MCF 10A (cell line): Measurements from ENCODE around the gene PTPRT. TPM values are rescaled to one million over a fixed set of nuclear protein-coding genes. Genes with fewer than 3 reads are reported as not detected.

Source experiments
- BruUV-seq: library from RNA; stranded (reverse); fragments of 400-500 nt; replicated peaks from 2 replicates; lab custom pipeline; 2021; lab: Mats Ljungman, UMichigan
- CTCF ChIA-PET: fragments of 300-600 bp; sonication (Branson Sonifier 250); formaldehyde crosslinking; extraction: SDS; loops from one replicate; lab custom pipeline; 2021; ENCODE audit warnings: antibody characterized with exemption, inconsistent platforms; lab: Yijun Ruan, JAX
- POLR2A ChIA-PET: fragments of 300-600, 350-650 bp; sonication (Branson Sonifier 250); formaldehyde crosslinking; extraction: SDS; loops from one replicate; lab custom pipeline; 2020; ENCODE audit warnings: antibody characterized with exemption, inconsistent platforms; lab: Yijun Ruan, JAX
- DNase-seq: peaks from one replicate; pipeline ENCODE4 v3.0.0-alpha.2; 2018; ENCODE audit not compliant: unreplicated experiment
- H3K27ac Mint-ChIP-seq: one replicate; pipeline ENCODE4 v1.8.0; 2022; ENCODE audit warnings: mild to moderate bottlenecking, low read depth, mixed read lengths; ENCODE audit not compliant: unreplicated experiment
- H3K27me3 Mint-ChIP-seq: one replicate; pipeline ENCODE4 v1.8.0; 2022; ENCODE audit warnings: mixed read lengths; ENCODE audit not compliant: insufficient read depth, unreplicated experiment
- H3K36me3 Mint-ChIP-seq: one replicate; pipeline ENCODE4 v1.8.0; 2022; ENCODE audit warnings: mild to moderate bottlenecking, moderate library complexity, mixed read lengths; ENCODE audit not compliant: insufficient read depth, unreplicated experiment
- H3K4me1 Mint-ChIP-seq: one replicate; pipeline ENCODE4 v1.8.0; 2022; ENCODE audit warnings: mixed read lengths; ENCODE audit not compliant: insufficient read depth, unreplicated experiment
- H3K4me3 Mint-ChIP-seq: one replicate; pipeline ENCODE4 v1.8.0; 2022; ENCODE audit warnings: mild to moderate bottlenecking, moderate library complexity, mixed read lengths; ENCODE audit not compliant: unreplicated experiment
- H3K9me3 Mint-ChIP-seq: one replicate; pipeline ENCODE4 v1.8.0; 2022; ENCODE audit warnings: mixed read lengths; ENCODE audit not compliant: unreplicated experiment
- CTCF ChIP-seq: fragments of 200-600 bp; IDR thresholded peaks from one replicate; pipeline ENCODE4 v1.8.0; 2022; ENCODE audit warnings: antibody characterized with exemption, mild to moderate bottlenecking; ENCODE audit not compliant: unreplicated experiment
- intact Hi-C: fragments of 100-400 bp; cut with micrococcal nuclease; formaldehyde crosslinking; loops from 2 replicates; pipeline ENCODE4 v1.14.1; 2022
- total RNA-seq: library from RNA; stranded (reverse); gene quantifications from 2 replicates; pipeline ENCODE4 v1.2.3, GENCODE V29; 2022

PTPRT gene
- total RNA-seq, 1 experiment from 2014 or later, result not detected

- BruUV-seq, result no TSS peak
- no peak for DNase-seq
- Mint-ChIP-seq H3K9me3 (peaks cover 78% of the 10 kb centered on the region), H3K4me3 (no peak overlapping the region), H3K4me1 (no peaks in the 10 kb centered on the region), H3K36me3 (no peaks in the 10 kb centered on the region), H3K27me3 (no peaks in the 10 kb centered on the region), H3K27ac (no peak overlapping the region)
- ChIA-PET CTCF (interaction anchor here (0.6 kb wide), 1 partner anchor 80 kb away, joined by 5 read pairs; no protein-coding TSS in a partner anchor), POLR2A (no interaction called here)
- intact Hi-C loops, result no loop called here
- no peak for TF ChIP-seq CTCF
These were observed 93.4 kb downstream of the PTPRT start for GRCh38 chr20:43096126-43096930.

DNA sequence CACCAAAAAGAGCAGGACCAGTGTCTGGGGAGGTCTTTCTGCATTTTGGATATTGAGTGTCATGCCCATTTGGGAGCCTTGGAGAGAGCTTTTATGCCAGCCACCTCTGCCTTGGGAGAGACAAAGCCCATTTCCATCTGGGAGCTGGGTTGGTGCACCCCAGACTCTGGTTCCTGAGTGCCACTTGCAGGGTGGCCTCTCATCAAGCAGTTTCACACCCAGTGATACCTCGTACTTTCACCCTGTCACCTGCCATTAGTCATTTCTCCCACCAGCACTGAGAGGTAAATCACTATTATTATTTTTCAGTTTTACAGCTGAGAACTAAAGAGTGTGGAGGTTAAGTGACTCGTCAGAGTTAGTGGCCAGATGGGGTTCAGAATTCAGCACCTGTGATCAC, 94.7 kb downstream of the PTPRT start:
- intact Hi-C loops, result no loop called here
- Mint-ChIP-seq H3K4me3 (no peak overlapping the region), H3K36me3 (no peaks in the 10 kb centered on the region), H3K4me1 (no peaks in the 10 kb centered on the region), H3K27ac (no peak overlapping the region), H3K9me3 (peaks cover 72% of the 10 kb centered on the region), H3K27me3 (no peaks in the 10 kb centered on the region)
- TF ChIP-seq CTCF, result no peak
- no peak for DNase-seq
- no TSS peak for BruUV-seq
- CTCF ChIA-PET, result interaction anchor here (0.6 kb wide), 1 partner anchor 1079 kb away, joined by 3 read pairs; no protein-coding TSS in a partner anchor
- POLR2A ChIA-PET, result no interaction called here

- ChIA-PET POLR2A (no interaction called here), CTCF (interaction anchor here (0.6 kb wide), 1 partner anchor 33 kb away, joined by 4 read pairs; no protein-coding TSS in a partner anchor)
- Mint-ChIP-seq H3K4me3 (no peak overlapping the region), H3K36me3 (peaks cover 6% of the 10 kb centered on the region), H3K27ac (no peak overlapping the region), H3K9me3 (peaks cover 60% of the 10 kb centered on the region), H3K4me1 (no peaks in the 10 kb centered on the region), H3K27me3 (no peaks in the 10 kb centered on the region)
- no peak for TF ChIP-seq CTCF
- intact Hi-C loops, result no loop called here
- no peak for DNase-seq
- no TSS peak for BruUV-seq
These were observed 97.2 kb downstream of the PTPRT start for GRCh38 chr20:43092386-43093088.

DNA sequence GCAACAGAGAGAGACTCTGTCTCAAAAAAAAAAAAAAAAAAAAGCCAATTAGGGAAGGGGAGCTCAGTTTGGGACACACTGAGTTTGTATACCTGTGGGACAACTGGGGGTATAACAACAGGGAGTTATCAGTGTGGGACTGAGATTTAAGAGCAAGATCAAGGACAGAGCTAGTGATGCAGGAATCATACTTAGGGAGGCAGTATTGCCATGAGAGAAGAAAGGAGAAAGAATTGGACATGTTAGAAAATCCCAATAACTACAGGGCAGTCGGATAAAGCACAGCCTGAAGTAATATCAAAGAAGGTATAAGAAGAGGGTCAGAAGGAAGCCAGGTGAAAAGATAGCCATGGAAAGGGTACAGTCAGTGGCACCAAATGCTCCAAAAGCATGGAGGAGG, 121.2 kb downstream of the PTPRT start:
- Mint-ChIP-seq H3K4me3 (no peak overlapping the region), H3K36me3 (no peaks in the 10 kb centered on the region), H3K4me1 (no peaks in the 10 kb centered on the region), H3K27ac (no peak overlapping the region), H3K9me3 (peaks cover 41% of the 10 kb centered on the region), H3K27me3 (no peaks in the 10 kb centered on the region)
- TF ChIP-seq CTCF, result no peak
- intact Hi-C loops, result no loop called here
- CTCF ChIA-PET, result interaction anchor here (0.8 kb wide), 1 partner anchor 1335 kb away, joined by 4 read pairs; no protein-coding TSS in a partner anchor
- POLR2A ChIA-PET, result no interaction called here
- DNase-seq, result no peak
- no TSS peak for BruUV-seq
